Loucy (cell line): ENCODE measurements around the gene BET1.

ENCODE experiments used
- H2AFZ ChIP-seq: fragments of 200-600 bp; sonication (generic); 2 replicates; pipeline ENCODE4 v1.6.0; 2016; ENCODE audit warnings: antibody characterized with exemption, mild to moderate bottlenecking, low read length, moderate library complexity
- H3F3A ChIP-seq: fragments of 200-600 bp; 2 replicates; pipeline ENCODE4 v1.6.0; 2016; ENCODE audit warnings: antibody characterized with exemption, low read depth, mild to moderate bottlenecking
- H3K27me3 ChIP-seq: fragments of 200-600 bp; sonication (generic); 2 replicates; pipeline ENCODE4 v1.6.1; 2014; ENCODE audit warnings: low read length, mild to moderate bottlenecking; ENCODE audit not compliant: insufficient read depth, poor library complexity, severe bottlenecking
- H3K36me3 ChIP-seq: fragments of 200-600 bp; sonication (generic); 2 replicates; pipeline ENCODE4 v1.6.1; 2016; ENCODE audit warnings: low read length; ENCODE audit not compliant: insufficient read depth
- H3K4me1 ChIP-seq: fragments of 200-600 bp; sonication (generic); 2 replicates; pipeline ENCODE4 v1.5.1; 2014; ENCODE audit warnings: low read length, mild to moderate bottlenecking; ENCODE audit not compliant: insufficient read depth, poor library complexity, severe bottlenecking
- H3K4me2 ChIP-seq: fragments of 200-600 bp; sonication (generic); 2 replicates; pipeline ENCODE4 v1.6.0; 2014; ENCODE audit warnings: antibody characterized with exemption, low read length, low read depth, mild to moderate bottlenecking; ENCODE audit not compliant: poor library complexity, severe bottlenecking
- H3K4me3 ChIP-seq: fragments of 200-600 bp; sonication (generic); 2 replicates; pipeline ENCODE4 v1.5.1; 2014; ENCODE audit warnings: low read length, mild to moderate bottlenecking, mixed read lengths; ENCODE audit not compliant: poor library complexity, severe bottlenecking
- H3K79me2 ChIP-seq: fragments of 200-600 bp; sonication (generic); 2 replicates; pipeline ENCODE4 v1.6.1; 2014; ENCODE audit warnings: low read length; ENCODE audit not compliant: insufficient read depth
- H3K9ac ChIP-seq: fragments of 200-600 bp; sonication (generic); 2 replicates; pipeline ENCODE4 v1.6.0; 2014; ENCODE audit warnings: mild to moderate bottlenecking, low read depth, low read length, moderate library complexity; ENCODE audit not compliant: poor library complexity, severe bottlenecking
- H3K9me2 ChIP-seq: fragments of 200-600 bp; sonication (generic); replicated peaks from 2 replicates; pipeline ENCODE4 v1.6.1; 2016; ENCODE audit warnings: low read depth, low read length, mixed read lengths
- H3K9me3 ChIP-seq: fragments of 200-600 bp; sonication (generic); 2 replicates; pipeline ENCODE4 v1.6.1; 2014; ENCODE audit warnings: mild to moderate bottlenecking, antibody characterized with exemption, low read length, low read depth; ENCODE audit not compliant: insufficient read depth
- H4K20me1 ChIP-seq: fragments of 200-600 bp; sonication (generic); 2 replicates; pipeline ENCODE4 v1.6.0; 2014; ENCODE audit warnings: antibody characterized with exemption, low read length, mild to moderate bottlenecking; ENCODE audit not compliant: insufficient read depth, poor library complexity, severe bottlenecking
- EZH2phosphoT487 ChIP-seq: fragments of 200-600 bp; IDR thresholded peaks from 2 replicates; pipeline ENCODE4 v1.6.1; 2018; ENCODE audit warnings: antibody characterized with exemption, mild to moderate bottlenecking, moderate library complexity, borderline replicate concordance
- TF ChIP-seq, protein P1 (sequence below): fragments of 200-600 bp; sonication (generic); conservative IDR thresholded peaks from 2 replicates; pipeline ENCODE4 v1.5.1; 2014; ENCODE audit warnings: mild to moderate bottlenecking, antibody characterized with exemption, low read length

Gene BET1

DNA sequence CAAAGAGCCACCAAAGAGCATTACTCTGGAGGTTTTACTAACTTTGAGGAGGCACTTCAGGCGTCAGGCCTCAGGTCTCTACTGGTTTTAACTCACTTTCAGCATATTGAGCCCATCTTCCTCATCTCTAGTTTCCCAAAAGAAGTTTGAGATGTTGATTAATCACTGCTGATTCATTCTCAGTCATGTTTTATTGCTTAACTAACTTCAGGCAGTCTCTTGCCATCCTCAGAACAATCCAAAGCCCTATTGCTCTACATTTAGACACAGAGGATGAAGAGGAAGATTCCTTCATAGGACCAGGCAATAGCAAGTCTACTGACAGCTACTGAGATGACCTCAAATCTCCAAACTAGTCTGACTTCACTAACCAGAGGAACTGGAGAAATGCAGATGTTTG is 39.1 kb upstream of the BET1 start:
- Histone ChIP-seq H3F3A (no peaks in the 10 kb centered on the region), H2AFZ (no peak overlapping the region), H3K27me3 (peaks cover 53% of the 10 kb centered on the region), H4K20me1 (no peaks in the 10 kb centered on the region), H3K9me2 (no peaks in the 10 kb centered on the region), H3K9me3 (no peaks in the 10 kb centered on the region), H3K4me1 (no peaks in the 10 kb centered on the region), H3K4me2 (no peak overlapping the region), H3K4me3 (no peak overlapping the region), H3K9ac (no peak overlapping the region), H3K79me2 (no peaks in the 10 kb centered on the region), H3K36me3 (no peaks in the 10 kb centered on the region)
- no peak for TF ChIP-seq EZH2phosphoT487
- TF ChIP-seq, protein P1, sequence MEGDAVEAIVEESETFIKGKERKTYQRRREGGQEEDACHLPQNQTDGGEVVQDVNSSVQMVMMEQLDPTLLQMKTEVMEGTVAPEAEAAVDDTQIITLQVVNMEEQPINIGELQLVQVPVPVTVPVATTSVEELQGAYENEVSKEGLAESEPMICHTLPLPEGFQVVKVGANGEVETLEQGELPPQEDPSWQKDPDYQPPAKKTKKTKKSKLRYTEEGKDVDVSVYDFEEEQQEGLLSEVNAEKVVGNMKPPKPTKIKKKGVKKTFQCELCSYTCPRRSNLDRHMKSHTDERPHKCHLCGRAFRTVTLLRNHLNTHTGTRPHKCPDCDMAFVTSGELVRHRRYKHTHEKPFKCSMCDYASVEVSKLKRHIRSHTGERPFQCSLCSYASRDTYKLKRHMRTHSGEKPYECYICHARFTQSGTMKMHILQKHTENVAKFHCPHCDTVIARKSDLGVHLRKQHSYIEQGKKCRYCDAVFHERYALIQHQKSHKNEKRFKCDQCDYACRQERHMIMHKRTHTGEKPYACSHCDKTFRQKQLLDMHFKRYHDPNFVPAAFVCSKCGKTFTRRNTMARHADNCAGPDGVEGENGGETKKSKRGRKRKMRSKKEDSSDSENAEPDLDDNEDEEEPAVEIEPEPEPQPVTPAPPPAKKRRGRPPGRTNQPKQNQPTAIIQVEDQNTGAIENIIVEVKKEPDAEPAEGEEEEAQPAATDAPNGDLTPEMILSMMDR = no peak

DNA sequence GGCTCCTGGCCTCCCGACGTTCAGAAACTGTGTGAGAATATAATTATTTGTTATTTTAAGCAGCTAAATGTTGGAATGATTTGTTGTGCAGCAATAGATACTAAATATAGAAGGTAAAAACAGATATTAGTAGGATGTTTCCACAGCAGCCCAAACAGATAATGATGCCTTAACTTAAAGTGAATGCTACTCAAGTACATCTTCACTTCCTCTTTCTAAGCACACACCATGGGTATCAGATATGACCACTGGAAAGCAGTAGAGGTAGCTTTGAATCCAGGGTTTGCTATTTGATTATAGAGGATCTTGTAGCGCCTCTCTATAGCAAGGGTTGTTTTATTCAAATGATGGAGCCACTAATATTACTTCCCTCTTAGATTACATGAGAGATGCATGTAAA is 38.2 kb upstream of the BET1 start:
- Histone ChIP-seq H3K4me2 (no peak overlapping the region), H3K4me1 (no peaks in the 10 kb centered on the region), H3F3A (no peaks in the 10 kb centered on the region), H3K4me3 (no peak overlapping the region), H3K79me2 (no peaks in the 10 kb centered on the region), H3K9me3 (no peaks in the 10 kb centered on the region), H4K20me1 (no peaks in the 10 kb centered on the region), H3K9ac (no peak overlapping the region), H3K27me3 (peaks cover 53% of the 10 kb centered on the region), H3K36me3 (no peaks in the 10 kb centered on the region), H3K9me2 (no peaks in the 10 kb centered on the region), H2AFZ (no peak overlapping the region)
- TF ChIP-seq EZH2phosphoT487 = no peak
- TF ChIP-seq, protein P1 = no peak

- Histone ChIP-seq H3K4me1 (no peaks in the 10 kb centered on the region), H3K4me2 (no peak overlapping the region), H3K79me2 (no peaks in the 10 kb centered on the region), H3K4me3 (no peak overlapping the region), H3K9ac (no peak overlapping the region), H3K9me3 (no peaks in the 10 kb centered on the region), H3K36me3 (no peaks in the 10 kb centered on the region), H3F3A (no peaks in the 10 kb centered on the region), H4K20me1 (no peaks in the 10 kb centered on the region), H3K27me3 (peaks cover 53% of the 10 kb centered on the region), H3K9me2 (no peaks in the 10 kb centered on the region), H2AFZ (no peak overlapping the region)
- TF ChIP-seq, protein P1 = no peak
- TF ChIP-seq EZH2phosphoT487 = no peak
Measured at GRCh38 chr7:94041529-94041928, 37.4 kb upstream of the BET1 start.
